ENCODE results near the gene MYOM1.

MYOM1 gene

DNA sequence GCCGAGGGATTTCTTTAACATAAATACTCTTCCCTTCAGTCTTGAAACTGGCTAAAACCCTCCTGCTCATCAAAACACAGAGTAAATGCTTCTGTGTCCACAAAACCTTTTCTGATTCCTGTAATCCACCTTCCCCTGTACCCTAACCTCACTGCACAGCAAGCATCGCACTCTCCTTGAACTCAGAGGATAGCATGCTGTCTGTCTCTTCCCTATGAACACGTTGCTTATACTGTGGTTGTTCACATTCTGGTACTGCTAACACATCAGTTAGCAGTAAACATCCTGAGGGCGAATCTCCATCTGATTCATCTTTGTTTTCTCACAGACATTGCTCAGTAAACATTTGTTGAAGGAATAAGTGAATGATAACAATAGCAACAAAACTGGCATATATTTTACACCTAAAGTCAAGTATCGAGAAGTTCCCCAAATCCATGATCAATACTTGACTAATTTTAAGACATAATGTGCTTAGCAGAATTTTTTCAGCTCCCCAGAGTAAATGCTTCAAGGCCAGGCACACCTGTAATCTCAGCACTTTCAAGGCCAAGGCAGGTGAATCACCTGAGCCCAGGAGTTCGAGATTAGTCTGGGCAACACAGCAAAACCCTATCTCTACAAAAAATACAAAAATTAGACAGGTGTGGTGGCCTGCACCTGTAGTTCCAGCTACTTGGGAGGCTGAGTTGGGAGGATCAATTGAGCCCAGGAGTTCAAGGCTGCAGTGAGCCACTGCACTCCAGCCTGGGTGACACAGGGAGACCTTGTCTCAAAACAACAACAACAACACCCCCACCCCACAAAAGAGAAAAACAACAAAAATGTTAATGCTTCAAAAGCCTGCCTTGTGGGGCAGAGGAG is 161.2 kb downstream of the MYOM1 start:
- TF ChIP-seq, protein P1, sequence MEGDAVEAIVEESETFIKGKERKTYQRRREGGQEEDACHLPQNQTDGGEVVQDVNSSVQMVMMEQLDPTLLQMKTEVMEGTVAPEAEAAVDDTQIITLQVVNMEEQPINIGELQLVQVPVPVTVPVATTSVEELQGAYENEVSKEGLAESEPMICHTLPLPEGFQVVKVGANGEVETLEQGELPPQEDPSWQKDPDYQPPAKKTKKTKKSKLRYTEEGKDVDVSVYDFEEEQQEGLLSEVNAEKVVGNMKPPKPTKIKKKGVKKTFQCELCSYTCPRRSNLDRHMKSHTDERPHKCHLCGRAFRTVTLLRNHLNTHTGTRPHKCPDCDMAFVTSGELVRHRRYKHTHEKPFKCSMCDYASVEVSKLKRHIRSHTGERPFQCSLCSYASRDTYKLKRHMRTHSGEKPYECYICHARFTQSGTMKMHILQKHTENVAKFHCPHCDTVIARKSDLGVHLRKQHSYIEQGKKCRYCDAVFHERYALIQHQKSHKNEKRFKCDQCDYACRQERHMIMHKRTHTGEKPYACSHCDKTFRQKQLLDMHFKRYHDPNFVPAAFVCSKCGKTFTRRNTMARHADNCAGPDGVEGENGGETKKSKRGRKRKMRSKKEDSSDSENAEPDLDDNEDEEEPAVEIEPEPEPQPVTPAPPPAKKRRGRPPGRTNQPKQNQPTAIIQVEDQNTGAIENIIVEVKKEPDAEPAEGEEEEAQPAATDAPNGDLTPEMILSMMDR (IDR thresholded peaks at IDR 0.05; ENCODE audit: extremely low read depth, missing control alignments), result no peak
- no peak for DNase-seq (ENCODE audit: low spot score)

DNA sequence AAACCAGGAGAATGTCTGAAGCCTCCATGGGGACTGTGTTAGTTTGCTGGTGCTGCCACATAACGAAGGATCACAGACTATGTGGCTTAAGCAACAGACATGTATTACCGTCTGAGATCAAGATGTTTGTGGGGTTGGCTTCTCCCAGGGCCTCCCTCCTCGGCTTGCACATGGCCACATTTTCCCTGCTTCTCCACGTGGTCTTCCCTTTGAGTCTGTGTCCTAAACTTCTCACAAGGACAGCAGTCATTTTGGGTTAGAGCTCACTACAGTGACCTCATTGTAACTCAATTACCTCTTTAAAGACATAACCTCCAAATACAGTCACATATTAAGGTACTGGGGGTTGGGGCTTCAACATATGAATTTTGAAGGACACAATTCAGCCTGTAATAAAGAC is 162.2 kb downstream of the MYOM1 start:
- TF ChIP-seq, protein P1 (IDR thresholded peaks at IDR 0.05; ENCODE audit: extremely low read depth, missing control alignments), result no peak
- no peak for DNase-seq (ENCODE audit: low spot score)

DNA sequence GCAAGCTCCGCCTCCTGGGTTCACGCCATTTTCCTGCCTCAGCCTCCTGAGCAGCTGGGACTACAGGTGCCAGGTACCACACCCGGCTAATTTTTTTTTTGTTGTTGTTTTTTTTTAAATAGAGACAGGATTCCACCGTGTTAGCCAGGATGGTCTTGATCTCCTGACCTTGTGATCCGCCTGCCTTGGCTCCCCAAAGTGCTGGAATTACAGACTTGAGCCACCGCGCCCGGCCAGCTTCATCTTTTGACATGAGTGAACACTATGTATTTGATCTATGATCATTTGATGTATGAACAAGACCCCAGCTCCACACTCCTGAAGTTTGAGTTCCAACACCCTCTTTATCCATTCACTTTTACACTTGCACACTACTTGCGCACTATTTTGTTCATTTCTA is 163.5 kb downstream of the MYOM1 start:
- TF ChIP-seq, protein P1 (IDR thresholded peaks at IDR 0.05; ENCODE audit: extremely low read depth, missing control alignments), result no peak
- DNase-seq (ENCODE audit: low spot score), result no peak

DNA sequence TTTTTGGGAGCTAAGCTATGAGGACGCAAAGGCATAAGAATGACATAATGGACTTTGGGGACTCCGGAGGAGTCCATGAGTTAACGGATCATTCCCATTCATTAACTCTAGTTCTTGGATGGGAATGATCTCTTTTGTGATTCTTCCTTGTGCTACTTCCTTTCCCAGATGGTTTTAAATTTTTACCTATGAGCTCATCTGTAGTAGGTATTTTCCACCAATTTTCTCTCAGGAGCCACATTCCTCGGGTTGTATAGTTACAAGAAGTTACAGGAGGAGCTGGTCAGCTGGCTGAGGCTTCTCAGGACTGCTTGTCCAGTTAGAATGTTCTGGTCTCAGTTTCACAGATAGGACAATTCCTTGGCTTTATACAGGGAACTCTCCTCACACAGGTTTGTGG is 164.0 kb downstream of the MYOM1 start:
- TF ChIP-seq, protein P1 (IDR thresholded peaks at IDR 0.05; ENCODE audit: extremely low read depth, missing control alignments), result no peak
- no peak for DNase-seq (ENCODE audit: low spot score)

DNA sequence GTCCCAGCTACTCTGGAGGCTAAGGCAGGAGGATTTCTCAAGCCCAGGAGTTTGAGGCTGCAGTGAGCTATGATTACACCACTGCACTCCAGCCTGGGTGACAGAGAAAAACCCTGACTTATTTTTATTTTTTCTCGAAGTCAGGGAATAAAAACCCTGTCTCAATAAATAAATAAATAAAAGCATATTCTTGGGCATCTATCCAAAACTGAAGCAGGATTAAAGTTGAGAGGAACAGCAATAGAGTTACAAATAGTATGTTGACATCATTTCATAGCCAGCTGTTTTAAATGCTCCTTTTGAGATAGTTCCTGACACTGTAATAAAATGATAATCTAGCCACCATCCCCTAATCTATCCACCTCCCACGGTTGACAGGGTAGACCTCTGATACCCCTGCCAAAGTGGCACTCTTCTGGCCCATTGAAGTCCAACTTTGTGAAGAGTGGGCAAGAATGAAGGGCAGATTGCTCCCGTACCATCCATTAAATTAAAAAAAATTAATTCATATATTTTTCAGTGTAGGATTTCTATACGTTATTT is 164.5 kb downstream of the MYOM1 start:
- DNase-seq (ENCODE audit: low spot score), result no peak
- TF ChIP-seq, protein P1 (IDR thresholded peaks at IDR 0.05; ENCODE audit: extremely low read depth, missing control alignments), result no peak

DNA sequence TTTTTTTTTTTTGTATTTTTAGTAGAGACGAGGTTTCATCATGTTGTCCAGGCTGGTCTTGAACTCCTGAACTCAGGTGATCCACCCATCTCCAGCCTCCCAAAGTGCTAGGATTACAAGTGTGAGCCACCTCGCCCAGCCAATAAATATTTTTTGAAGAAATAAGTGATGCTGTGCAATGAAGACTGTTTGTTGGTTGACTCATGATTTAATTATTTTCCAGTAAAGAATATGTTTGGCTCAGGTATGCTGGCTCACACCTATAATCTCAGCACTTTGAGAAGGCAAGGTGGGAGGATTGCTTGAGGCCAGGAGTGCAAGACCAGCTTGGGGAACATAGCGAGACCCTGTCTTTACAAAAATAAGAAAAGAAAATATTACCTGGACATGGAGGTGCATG is 165.0 kb downstream of the MYOM1 start:
- DNase-seq (ENCODE audit: low spot score), result no peak
- TF ChIP-seq, protein P1 (IDR thresholded peaks at IDR 0.05; ENCODE audit: extremely low read depth, missing control alignments), result no peak

DNA sequence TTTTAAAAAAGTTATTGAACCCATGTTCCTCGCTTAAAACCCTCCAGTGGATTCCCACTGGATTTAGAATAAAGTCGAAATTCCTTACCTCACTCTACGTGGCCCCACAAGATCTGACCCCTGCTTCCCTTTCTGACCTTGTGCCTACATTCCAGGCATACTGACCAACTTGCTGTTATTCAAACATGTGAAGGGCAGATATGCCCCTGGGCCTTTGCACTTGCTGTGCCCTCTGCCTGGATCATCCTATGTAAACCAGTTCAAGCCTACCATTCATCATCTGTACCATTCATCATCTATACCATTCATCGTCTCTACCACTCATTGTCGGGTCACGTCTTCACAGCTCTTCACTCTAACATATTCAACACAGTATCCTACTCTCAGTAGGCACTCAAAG is 165.6 kb downstream of the MYOM1 start:
- TF ChIP-seq, protein P1 (IDR thresholded peaks at IDR 0.05; ENCODE audit: extremely low read depth, missing control alignments), result no peak
- DNase-seq (ENCODE audit: low spot score), result no peak
